ENCODE results near the gene MGST2. TPM values are rescaled to one million over a fixed set of nuclear protein-coding genes. Genes with fewer than 3 reads are reported as not detected.

MGST2 gene
- total RNA-seq, 1 donor from 2014 or later, result 66.1 TPM

DNA sequence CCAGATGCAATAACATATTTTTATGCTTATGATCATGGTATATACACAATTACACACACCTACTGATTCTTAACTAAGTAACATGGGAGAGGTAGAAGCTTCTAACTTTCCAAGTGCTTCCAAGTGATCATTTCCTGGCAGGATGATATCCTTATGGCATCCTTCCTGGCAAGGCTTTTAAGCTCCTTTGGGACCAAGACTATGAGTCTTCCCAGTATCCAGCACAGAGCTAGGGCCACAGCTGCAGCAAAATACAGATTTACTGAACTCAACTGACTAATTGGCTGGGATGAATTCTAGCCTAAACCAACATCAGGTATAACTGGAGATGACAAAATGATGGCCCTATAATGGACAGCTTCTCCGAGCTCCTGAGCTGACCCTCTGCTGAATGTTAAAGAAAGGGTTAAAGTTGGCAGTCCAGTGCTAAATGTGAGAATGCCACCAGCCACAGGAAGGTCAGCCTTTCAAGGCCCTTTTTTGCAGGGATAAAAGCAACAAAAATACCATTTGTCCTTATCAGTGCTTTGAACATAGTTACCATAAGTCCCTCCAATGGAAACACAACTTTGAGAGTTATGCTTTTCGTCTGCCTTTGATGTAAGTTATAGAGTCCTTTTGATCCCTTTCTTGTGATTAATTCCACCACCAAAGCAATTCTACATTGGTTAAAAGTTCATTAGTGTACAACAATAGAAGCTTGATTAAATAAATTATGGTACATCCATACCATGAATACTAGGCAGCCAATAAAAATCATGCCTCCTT, 73.4 kb downstream of the MGST2 start:
- H3K27ac Mint-ChIP-seq, result no peak overlapping the region
- no peaks in the 10 kb centered on the region for H3K27me3 Mint-ChIP-seq
- DNase-seq (ENCODE audit: low spot score, unreplicated experiment), result no peak

DNA sequence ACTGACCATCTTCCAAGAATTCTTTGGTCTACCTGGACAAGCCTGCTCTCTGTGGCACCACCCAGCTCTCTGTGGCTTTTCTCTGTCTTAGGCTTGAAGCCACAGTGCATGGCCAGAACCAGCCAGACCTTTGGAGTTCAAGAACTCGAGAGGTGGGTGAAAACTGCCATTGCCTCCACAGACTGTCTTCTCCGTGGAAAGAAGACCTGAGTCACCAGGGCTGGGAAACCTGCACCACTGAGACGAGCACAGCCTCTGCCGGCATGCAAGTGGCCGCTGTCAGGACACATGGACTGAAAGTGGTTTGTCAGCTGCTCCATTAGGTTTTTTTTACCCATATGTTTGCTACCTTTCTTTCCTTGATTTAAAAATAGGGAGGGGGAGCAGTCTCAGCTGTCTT, 74.5 kb downstream of the MGST2 start:
- Mint-ChIP-seq H3K36me3 (ENCODE audit: insufficient read depth) (peaks cover 2% of the 10 kb centered on the region), H3K27ac (peak overlapping the region; percentile 76), H3K4me1 (ENCODE audit: low read depth) (peaks cover 53% of the 10 kb centered on the region), H3K27me3 (no peaks in the 10 kb centered on the region), H3K4me3 (ENCODE audit: low read depth) (no peak overlapping the region), H3K9me3 (ENCODE audit: low read depth) (no peaks in the 10 kb centered on the region)
- TF ChIP-seq, protein P1, sequence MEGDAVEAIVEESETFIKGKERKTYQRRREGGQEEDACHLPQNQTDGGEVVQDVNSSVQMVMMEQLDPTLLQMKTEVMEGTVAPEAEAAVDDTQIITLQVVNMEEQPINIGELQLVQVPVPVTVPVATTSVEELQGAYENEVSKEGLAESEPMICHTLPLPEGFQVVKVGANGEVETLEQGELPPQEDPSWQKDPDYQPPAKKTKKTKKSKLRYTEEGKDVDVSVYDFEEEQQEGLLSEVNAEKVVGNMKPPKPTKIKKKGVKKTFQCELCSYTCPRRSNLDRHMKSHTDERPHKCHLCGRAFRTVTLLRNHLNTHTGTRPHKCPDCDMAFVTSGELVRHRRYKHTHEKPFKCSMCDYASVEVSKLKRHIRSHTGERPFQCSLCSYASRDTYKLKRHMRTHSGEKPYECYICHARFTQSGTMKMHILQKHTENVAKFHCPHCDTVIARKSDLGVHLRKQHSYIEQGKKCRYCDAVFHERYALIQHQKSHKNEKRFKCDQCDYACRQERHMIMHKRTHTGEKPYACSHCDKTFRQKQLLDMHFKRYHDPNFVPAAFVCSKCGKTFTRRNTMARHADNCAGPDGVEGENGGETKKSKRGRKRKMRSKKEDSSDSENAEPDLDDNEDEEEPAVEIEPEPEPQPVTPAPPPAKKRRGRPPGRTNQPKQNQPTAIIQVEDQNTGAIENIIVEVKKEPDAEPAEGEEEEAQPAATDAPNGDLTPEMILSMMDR (IDR thresholded peaks at IDR 0.05; ENCODE audit: unreplicated experiment), result no peak
- DNase-seq (ENCODE audit: low spot score, unreplicated experiment), result no peak

More for the DNA sequence above, 73.4 kb downstream of the MGST2 start:
- TF ChIP-seq, protein P1 (IDR thresholded peaks at IDR 0.05; ENCODE audit: unreplicated experiment), result no peak
- Mint-ChIP-seq H3K4me3 (ENCODE audit: low read depth) (no peak overlapping the region), H3K4me1 (ENCODE audit: low read depth) (peaks cover 50% of the 10 kb centered on the region), H3K36me3 (ENCODE audit: insufficient read depth) (peaks cover 2% of the 10 kb centered on the region), H3K9me3 (ENCODE audit: low read depth) (no peaks in the 10 kb centered on the region)

DNA sequence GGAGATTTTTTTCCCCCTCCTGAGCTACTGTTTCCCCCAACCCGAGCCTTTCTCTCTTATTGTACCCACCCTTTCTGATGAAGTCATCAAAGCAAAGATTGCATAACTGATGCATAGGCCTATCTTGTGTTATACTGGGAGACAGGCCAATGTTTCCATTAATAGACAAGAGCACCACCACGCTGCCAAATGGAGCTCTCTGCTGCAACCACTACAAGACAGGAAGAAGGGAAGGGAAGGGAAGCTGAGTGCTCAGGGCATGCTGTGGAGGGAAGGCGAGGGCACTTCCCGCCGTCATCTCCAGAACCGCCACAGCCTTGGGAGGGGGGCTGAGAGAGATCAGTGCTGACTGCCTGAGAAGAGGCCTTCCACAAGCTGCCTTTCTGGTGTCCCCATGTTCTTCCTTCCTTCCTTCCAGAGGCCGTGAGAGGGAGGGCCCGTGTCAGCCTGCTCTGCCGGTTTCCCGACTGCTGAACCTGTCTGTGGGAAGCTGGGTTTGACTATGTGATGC, 75.0 kb downstream of the MGST2 start:
- Mint-ChIP-seq H3K36me3 (ENCODE audit: insufficient read depth) (peaks cover 2% of the 10 kb centered on the region), H3K9me3 (ENCODE audit: low read depth) (no peaks in the 10 kb centered on the region), H3K4me3 (ENCODE audit: low read depth) (no peak overlapping the region), H3K27ac (peak overlapping the region; percentile 76), H3K4me1 (ENCODE audit: low read depth) (peaks cover 54% of the 10 kb centered on the region), H3K27me3 (no peaks in the 10 kb centered on the region)
- TF ChIP-seq, protein P1 (IDR thresholded peaks at IDR 0.05; ENCODE audit: unreplicated experiment), result no peak
- no peak for DNase-seq (ENCODE audit: low spot score, unreplicated experiment)

DNA sequence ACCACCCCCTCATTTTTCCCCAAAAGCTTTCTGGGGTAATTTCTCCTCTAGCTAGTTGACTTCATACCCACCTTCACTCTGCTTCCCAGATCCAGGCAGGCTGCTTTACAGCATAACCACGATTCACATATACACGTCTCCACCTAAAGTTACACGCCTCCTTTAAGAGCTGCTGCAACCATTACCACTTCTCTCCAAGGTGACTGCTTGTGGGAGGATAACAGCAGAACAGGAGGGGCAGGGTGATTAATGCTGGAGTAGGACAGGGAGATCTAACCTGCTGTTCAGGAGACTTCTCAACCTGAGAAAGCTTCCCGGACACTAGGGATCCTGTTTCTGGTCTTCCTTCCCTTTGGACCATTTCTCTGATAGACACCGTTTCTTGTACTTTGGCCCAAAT, 77.4 kb downstream of the MGST2 start:
- H3K4me3 Mint-ChIP-seq (ENCODE audit: low read depth), result no peak overlapping the region
- no peak for DNase-seq (ENCODE audit: low spot score, unreplicated experiment)
- H3K4me1 Mint-ChIP-seq (ENCODE audit: low read depth), result peaks cover 60% of the 10 kb centered on the region
- TF ChIP-seq, protein P1 (IDR thresholded peaks at IDR 0.05; ENCODE audit: unreplicated experiment), result no peak
- peaks cover 2% of the 10 kb centered on the region for H3K36me3 Mint-ChIP-seq (ENCODE audit: insufficient read depth)
- no peaks in the 10 kb centered on the region for H3K27me3 Mint-ChIP-seq
- peak overlapping the region; percentile 81 for H3K27ac Mint-ChIP-seq
- no peaks in the 10 kb centered on the region for H3K9me3 Mint-ChIP-seq (ENCODE audit: low read depth)

DNA sequence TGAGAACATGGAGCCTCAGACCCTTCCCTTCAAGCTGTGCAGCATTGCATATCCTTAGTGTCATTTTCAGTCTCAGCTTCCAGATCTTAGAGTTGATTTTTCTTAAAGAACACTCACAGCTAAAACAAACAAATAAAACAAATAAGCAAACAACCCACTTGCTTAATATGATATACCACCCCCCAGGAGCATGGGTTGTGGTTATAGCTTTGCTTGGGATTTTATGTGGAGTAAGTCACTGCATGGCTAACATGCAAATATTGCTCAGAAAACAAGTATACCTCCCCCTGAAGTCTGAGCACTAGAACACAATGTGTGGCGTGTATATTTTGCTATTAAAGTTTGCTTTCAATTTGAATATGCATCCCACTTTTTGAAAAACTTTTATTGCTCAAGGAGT, 78.6 kb downstream of the MGST2 start:
- H3K36me3 Mint-ChIP-seq (ENCODE audit: insufficient read depth), result peaks cover 2% of the 10 kb centered on the region
- DNase-seq (ENCODE audit: low spot score, unreplicated experiment), result no peak
- H3K27ac Mint-ChIP-seq, result peak overlapping the region; percentile 37
- no peak overlapping the region for H3K4me3 Mint-ChIP-seq (ENCODE audit: low read depth)
- no peaks in the 10 kb centered on the region for H3K9me3 Mint-ChIP-seq (ENCODE audit: low read depth)
- no peaks in the 10 kb centered on the region for H3K27me3 Mint-ChIP-seq
- TF ChIP-seq, protein P1 (IDR thresholded peaks at IDR 0.05; ENCODE audit: unreplicated experiment), result no peak
- peaks cover 62% of the 10 kb centered on the region for H3K4me1 Mint-ChIP-seq (ENCODE audit: low read depth)
